PC-3 (cell line): ENCODE data around the gene DNAAF5.

ENCODE experiments used
- CTCF ChIP-seq: fragments of 300-600 bp; sonication (generic); conservative IDR thresholded peaks from 2 replicates; pipeline ENCODE4 v1.5.1; 2017; ENCODE audit warnings: antibody characterized with exemption, low read depth, mild to moderate bottlenecking, low read length
- EZH2 ChIP-seq: fragments of 300-600 bp; sonication (generic); IDR thresholded peaks from one replicate; pipeline ENCODE4 v1.6.1; 2017; ENCODE audit warnings: antibody characterized with exemption, mild to moderate bottlenecking, low read length; ENCODE audit not compliant: unreplicated experiment
- EZH2phosphoT487 ChIP-seq: fragments of 300-600 bp; sonication (generic); IDR thresholded peaks from 2 replicates; pipeline ENCODE4 v1.6.1; 2018; ENCODE audit warnings: mild to moderate bottlenecking, antibody characterized with exemption, low read length, borderline replicate concordance

DNA sequence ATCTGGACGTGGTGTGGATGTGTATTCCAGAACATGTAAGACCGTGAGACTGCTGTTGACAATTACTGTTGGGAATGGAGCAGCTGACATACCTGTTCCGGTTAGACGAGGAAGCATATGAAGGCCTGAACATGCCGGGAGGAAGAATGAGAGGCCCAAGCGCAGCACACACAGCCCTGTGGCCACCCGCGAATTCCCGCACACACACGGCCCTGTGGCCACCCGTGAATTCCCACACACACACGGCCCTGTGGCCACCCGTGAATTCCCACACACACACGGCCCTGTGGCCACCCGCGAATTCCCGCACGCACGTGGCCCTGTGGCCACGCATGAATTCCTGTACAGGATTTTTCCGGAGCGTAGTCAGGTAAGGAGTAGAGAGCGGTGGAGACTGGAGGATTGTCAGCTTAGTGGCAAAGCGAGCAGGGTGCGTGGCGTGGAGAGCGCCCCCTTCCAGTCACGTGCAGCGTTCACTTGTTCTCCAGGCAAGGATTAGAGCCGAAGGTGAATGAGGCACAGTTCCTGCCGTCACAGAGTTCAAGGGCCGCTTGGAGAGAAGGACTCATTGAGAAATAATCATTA, 96.3 kb downstream of the DNAAF5 start:
- no peak for TF ChIP-seq EZH2
- TF ChIP-seq CTCF = peak; percentile 41; the same call in 1 of the 2 replicates
- no peak for TF ChIP-seq EZH2phosphoT487
